ENCODE data around the gene STXBP6. TPM values are rescaled to one million over a fixed set of nuclear protein-coding genes. Genes with fewer than 3 reads are reported as not detected.

Gene STXBP6
- total RNA-seq, 1 experiment from 2014 or later, result not detected

- in situ Hi-C loops (cut with HindIII; ENCODE audit: low pct_unique_long_range_greater_than_20kb, low sequenced_read_pairs) (no loop called here), intact Hi-C loops (cut with micrococcal nuclease; ENCODE audit: unreplicated experiment) (no loop called here)
- ChIA-PET CTCF (no interaction called here), POLR2A (no interaction called here)
- no peak for DNase-seq (ENCODE audit: low read depth, low spot score)
- no peak for ATAC-seq
- Histone ChIP-seq H3K9me3 (ENCODE audit: control insufficient read depth, insufficient read depth, low read depth, low read length) (no peaks in the 10 kb centered on the region), H3K36me3 (ENCODE audit: control insufficient read depth, insufficient read depth, low read length) (no peaks in the 10 kb centered on the region), H3K4me1 (ENCODE audit: control insufficient read depth, insufficient read depth, low read length) (no peaks in the 10 kb centered on the region), H3K4me3 (ENCODE audit: low read depth in 2 of 2, low read length in 2 of 2) (no peak overlapping the region), H3K27ac (ENCODE audit: low read length) (no peak overlapping the region), H3K27me3 (ENCODE audit: control insufficient read depth, insufficient read depth, low read length) (no peaks in the 10 kb centered on the region)
- BruUV-seq (replicated peaks), result no TSS peak
- no peak for TF ChIP-seq CTCF (IDR thresholded peaks at IDR 0.05)
- TF ChIP-seq SIN3A (IDR thresholded peaks at IDR 0.05; ENCODE audit: borderline replicate concordance, insufficient read depth, low read depth, low read length), result no peak
- TF ChIP-seq POLR2AphosphoS5 (IDR thresholded peaks at IDR 0.05; ENCODE audit: low read depth, low read length), result no peak
- TF ChIP-seq TCF7L2 (IDR thresholded peaks at IDR 0.05; ENCODE audit: low read depth, low read length), result no peak
- TF ChIP-seq REST (IDR thresholded peaks at IDR 0.05; ENCODE audit: insufficient read depth in 1 of 2, low read depth in 2 of 2, low read length in 1 of 2), result no peak
Observed at GRCh38 chr14:24978862-24979724, 70.9 kb downstream of the STXBP6 start.

GRCh38 chr14:24976602-24977001 lies 73.3 kb downstream of the STXBP6 start:
- DNase-seq (ENCODE audit: low read depth, low spot score), result no peak
- BruUV-seq (replicated peaks), result no TSS peak
- TF ChIP-seq REST (IDR thresholded peaks at IDR 0.05; ENCODE audit: insufficient read depth in 1 of 2, low read depth in 2 of 2, low read length in 1 of 2) (no peak), TCF7L2 (IDR thresholded peaks at IDR 0.05; ENCODE audit: low read depth, low read length) (no peak), CTCF (IDR thresholded peaks at IDR 0.05) (no peak), SIN3A (IDR thresholded peaks at IDR 0.05; ENCODE audit: borderline replicate concordance, insufficient read depth, low read depth, low read length) (no peak), POLR2AphosphoS5 (IDR thresholded peaks at IDR 0.05; ENCODE audit: low read depth, low read length) (no peak)
- no peaks in the 10 kb centered on the region for H3K36me3 ChIP-seq (ENCODE audit: control insufficient read depth, insufficient read depth, low read length)
- ChIA-PET POLR2A (no interaction called here), CTCF (no interaction called here)
- no peak overlapping the region for H3K27ac ChIP-seq (ENCODE audit: low read length)
- intact Hi-C loops (cut with micrococcal nuclease; ENCODE audit: unreplicated experiment) (no loop called here), in situ Hi-C loops (cut with HindIII; ENCODE audit: low pct_unique_long_range_greater_than_20kb, low sequenced_read_pairs) (no loop called here)
- no peaks in the 10 kb centered on the region for H3K9me3 ChIP-seq (ENCODE audit: control insufficient read depth, insufficient read depth, low read depth, low read length)
- H3K4me1 ChIP-seq (ENCODE audit: control insufficient read depth, insufficient read depth, low read length), result no peaks in the 10 kb centered on the region
- H3K27me3 ChIP-seq (ENCODE audit: control insufficient read depth, insufficient read depth, low read length), result no peaks in the 10 kb centered on the region
- ATAC-seq, result no peak
- no peak overlapping the region for H3K4me3 ChIP-seq (ENCODE audit: low read depth in 2 of 2, low read length in 2 of 2)
